ENCODE measurements around the gene DNM1L. TPM values are rescaled to one million over a fixed set of nuclear protein-coding genes. Genes with fewer than 3 reads are reported as not detected.
"Not testable (repeated sequence)": the region's sequence is repeated elsewhere in the genome, so short reads cannot be mapped to it uniquely, and the experiment has no call there.

DNM1L gene
- total and polyA plus RNA-seq, 2 of the 4 experiments (the other 2 are of a cell fraction), result 44.8 to 70.1 TPM

GRCh38 chr12:32725308-32725707, 46.2 kb downstream of the DNM1L start:
- H2BK15ac ChIP-seq (ENCODE audit: low read depth, low read length); H3K14ac ChIP-seq (replicated peaks; ENCODE audit: low read depth, low read length); CTCF ChIA-PET; H3K4me2 ChIP-seq (ENCODE audit: low read depth, low read length); in situ Hi-C loops (cut with MboI; ENCODE audit: low sequenced_read_pairs); H3K9me1 ChIP-seq (ENCODE audit: insufficient read depth, low read length); H4K20me1 ChIP-seq (ENCODE audit: insufficient read depth, low read length); H3K56ac ChIP-seq (ENCODE audit: extremely low read depth, insufficient read depth, low read length); H4K91ac ChIP-seq (ENCODE audit: insufficient read depth, low read depth, low read length); H3K27ac ChIP-seq (ENCODE audit: insufficient read depth, low read length); H3K9ac ChIP-seq (ENCODE audit: low read depth, low read length); H3K4ac ChIP-seq (ENCODE audit: low read depth, low read length); dilution Hi-C loops (cut with HindIII; ENCODE audit: low sequenced_read_pairs, unreplicated experiment); H2BK20ac ChIP-seq (ENCODE audit: low read depth, low read length); H2AFZ ChIP-seq (replicated peaks; ENCODE audit: low read length, poor library complexity); ATAC-seq (ENCODE audit: low read depth); H2AK5ac ChIP-seq (ENCODE audit: low read depth, low read length); H3K79me1 ChIP-seq (ENCODE audit: low read depth in 1 of 2, low read length in 2 of 2); H4K5ac ChIP-seq (ENCODE audit: low read depth, low read length); H3K27me3 ChIP-seq (ENCODE audit: control insufficient read depth, insufficient read depth, low read length); H3K4me1 ChIP-seq (ENCODE audit: control insufficient read depth, insufficient read depth, low read length); DNase-seq; H3K9me3 ChIP-seq (ENCODE audit: control insufficient read depth, insufficient read depth, low read length); BruUV-seq (replicated peaks); H3K23ac ChIP-seq (ENCODE audit: low read depth, low read length); H2BK120ac ChIP-seq (ENCODE audit: low read depth, low read length); H2AK9ac ChIP-seq (replicated peaks; ENCODE audit: low read depth, low read length, poor library complexity); H4K8ac ChIP-seq (ENCODE audit: low read depth in 2 of 2, low read length in 2 of 2); H3K18ac ChIP-seq (ENCODE audit: low read depth, low read length); POLR2A ChIA-PET (ENCODE audit: unreplicated experiment); H3K4me3 ChIP-seq (ENCODE audit: insufficient read depth, low read depth, low read length); H2BK5ac ChIP-seq (ENCODE audit: low read depth, low read length, poor library complexity, severe bottlenecking): not testable (repeated sequence)
- 90% methylated on average over 2 of the region's 3 CpGs; no CpG with 5 or more reads in 1 of the 2 experiments for WGBS, 2 experiments (ENCODE audit: extremely low coverage in 2 of 2, insufficient read length in 1 of 2)
- intact Hi-C loops (cut with micrococcal nuclease), result loop anchor here (10.0 kb wide), 1 partner anchor 361 kb away; no protein-coding TSS in a partner anchor
- H3K36me3 ChIP-seq (ENCODE audit: control insufficient read depth, insufficient read depth, low read length), result peaks cover 19% of the 10 kb centered on the region
